Smooth muscle cell of the umbilical artery (primary cell): ENCODE results near the gene PRPS2. TPM values are rescaled to one million over a fixed set of nuclear protein-coding genes. Genes with fewer than 3 reads are reported as not detected.

ENCODE experiments used
- total RNA-seq: library from RNA; depleted of rRNA; stranded (reverse); fragments of >200 nt; gene quantifications from 2 replicates; pipeline ENCODE4 v1.2.3, GENCODE V29; 2014

The PRPS2 gene
- total RNA-seq = 19.6 and 32.0 TPM in 2 replicates

DNA sequence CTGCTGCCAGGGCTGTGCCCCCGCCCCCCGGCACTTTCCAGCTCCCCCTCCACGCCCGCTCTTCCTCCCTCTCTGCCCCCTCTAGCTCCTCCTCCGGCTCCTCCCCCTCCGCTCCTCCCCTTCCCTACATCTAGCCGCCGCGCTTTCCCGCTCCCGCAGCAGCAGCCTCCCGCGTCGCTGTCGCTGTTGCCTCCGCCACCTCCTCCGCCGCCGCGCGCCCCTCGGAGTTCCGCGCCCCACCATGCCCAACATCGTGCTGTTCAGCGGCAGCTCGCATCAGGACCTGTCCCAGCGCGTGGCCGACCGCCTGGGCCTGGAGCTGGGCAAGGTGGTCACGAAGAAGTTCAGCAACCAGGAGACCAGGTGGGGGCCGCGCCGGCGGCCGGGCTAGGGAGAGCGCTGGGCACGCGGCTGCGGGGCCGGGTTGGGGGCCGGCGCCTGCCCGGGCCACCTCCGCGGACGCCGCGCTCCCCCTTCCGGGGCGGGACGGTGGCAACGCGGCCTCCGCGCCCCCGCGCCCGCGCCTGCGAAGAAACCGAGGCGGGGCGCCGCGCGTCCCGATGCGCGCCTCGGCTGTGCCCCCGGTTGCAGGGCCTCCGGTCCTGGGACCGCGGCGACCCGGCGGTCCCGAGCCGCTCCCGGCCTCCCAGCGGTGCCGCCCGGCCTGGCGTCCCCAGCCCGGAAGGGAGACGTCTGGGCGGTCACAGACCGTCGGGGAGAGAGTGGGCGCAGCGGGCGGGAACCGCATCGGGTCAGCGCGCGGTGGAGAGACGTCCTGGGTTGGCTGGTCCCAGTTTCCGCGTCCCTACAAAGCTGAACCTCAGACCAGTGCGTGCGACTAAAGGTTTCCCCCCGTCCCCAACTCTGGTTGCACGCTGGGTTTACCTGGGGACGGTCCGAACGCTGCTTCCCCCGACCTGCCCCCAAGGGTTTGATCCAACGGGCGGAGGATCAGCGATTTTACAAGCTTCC lies at the start of gene PRPS2:
TSS of gene PRPS2 (plus strand) at position 156 of the 972 bp plus-strand sequence. CDS start at position 242, 86 bp downstream.

DNA sequence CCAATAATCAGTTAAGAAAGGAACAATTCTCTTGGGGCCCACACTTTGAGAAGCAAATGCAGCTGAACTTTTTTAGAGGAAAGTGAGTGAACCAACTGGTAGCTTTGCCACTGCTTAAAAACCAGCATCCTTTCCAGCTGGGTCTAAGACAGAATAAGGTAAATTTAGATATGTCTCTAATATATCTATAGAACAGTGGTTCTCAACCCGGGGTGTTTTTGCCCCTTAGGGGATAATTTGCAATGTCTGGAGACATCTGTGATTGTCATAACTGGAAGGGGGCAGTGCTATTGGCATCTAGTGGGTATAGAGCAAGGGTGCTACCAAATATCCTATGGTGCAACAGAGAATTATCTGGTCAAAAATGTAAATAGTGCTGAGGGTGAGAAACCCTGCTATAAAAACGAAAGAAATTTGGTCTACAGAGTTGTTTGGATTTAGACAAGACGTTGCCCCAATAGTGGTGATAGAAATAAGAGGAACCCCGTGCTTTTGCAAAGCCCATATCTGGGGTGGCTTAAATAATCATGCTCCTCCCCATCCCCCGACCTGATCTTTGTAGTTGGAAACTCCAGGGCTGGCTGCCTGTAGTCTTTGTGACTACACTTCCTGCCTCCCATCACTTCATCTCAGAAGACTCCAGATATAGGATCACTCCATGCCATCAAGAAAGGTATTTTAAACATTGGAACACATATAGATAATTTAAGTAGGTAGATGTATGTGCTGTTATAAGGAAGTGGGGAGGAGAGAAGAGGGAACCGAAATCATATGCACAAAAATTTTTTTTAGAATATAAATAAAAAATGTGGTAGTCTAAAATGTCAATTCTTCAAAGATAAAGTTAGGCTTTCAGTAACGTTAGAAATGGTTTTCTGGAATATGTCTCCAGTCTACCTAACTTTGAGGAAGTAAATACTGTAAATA lies 75.5 kb downstream of the PRPS2 start, which contains the start of gene TLR7:
TSS of gene TLR7 (plus strand) at position 622 of the 927 bp plus-strand sequence. CDS start 507 bp downstream, outside the sequence.

Other genes starting within 250 kb of the PRPS2 start
- not detected in 2 replicates for gene TLR7, start 75.7 kb downstream of the PRPS2 start, total RNA-seq
- gene TLR8, start 115.2 kb downstream of the PRPS2 start, total RNA-seq = not detected in 2 replicates
- 4,122 and 6,051 TPM in 2 replicates for gene TMSB4X, start 183.7 kb downstream of the PRPS2 start, total RNA-seq